HL-60 (cell line): ENCODE measurements around the gene SPATA46.

Experiments
- GABPA ChIP-seq: IDR thresholded peaks from 2 replicates; pipeline ENCODE4 v1.6.1; 2012; ENCODE audit warnings: low read depth
- POLR2AphosphoS5 ChIP-seq: IDR thresholded peaks from 2 replicates; pipeline ENCODE4 v1.6.1; 2012; ENCODE audit warnings: low read depth
- TF ChIP-seq, protein P1 (sequence below): IDR thresholded peaks from one replicate; pipeline ENCODE4 v1.5.1; 2011; ENCODE audit warnings: low read length, control low read depth, inconsistent platforms; ENCODE audit not compliant: insufficient read depth
- TF ChIP-seq, protein P2 (sequence below): IDR thresholded peaks from 2 replicates; pipeline ENCODE4 v1.6.1; 2012; ENCODE audit warnings: low read depth; ENCODE audit not compliant: insufficient replicate concordance

DNA sequence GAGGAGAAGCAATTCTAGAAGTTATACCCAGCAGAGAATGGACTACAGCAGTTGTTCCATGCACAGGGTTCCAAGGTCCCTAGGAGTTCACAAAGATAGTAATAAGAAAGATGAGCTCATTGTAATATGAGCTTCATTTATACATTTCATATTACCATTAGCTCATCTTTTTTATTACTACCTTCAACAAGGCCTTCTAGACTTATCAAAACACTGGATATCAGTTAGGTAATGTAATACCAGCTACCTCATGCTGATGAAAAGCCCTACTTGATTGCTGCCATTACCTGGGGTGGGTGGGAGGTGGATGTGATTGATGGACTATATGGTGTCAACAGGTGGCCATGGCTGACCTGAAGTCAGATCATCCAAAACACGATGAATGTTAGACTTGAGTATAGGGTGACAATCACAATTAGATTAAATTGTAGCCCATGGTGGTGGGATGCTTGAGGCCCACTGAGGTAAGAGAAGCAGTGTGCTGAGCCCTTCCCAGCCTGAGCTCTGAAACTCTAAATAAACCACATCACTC, 34.1 kb downstream of the SPATA46 start:
- TF ChIP-seq, protein P1, sequence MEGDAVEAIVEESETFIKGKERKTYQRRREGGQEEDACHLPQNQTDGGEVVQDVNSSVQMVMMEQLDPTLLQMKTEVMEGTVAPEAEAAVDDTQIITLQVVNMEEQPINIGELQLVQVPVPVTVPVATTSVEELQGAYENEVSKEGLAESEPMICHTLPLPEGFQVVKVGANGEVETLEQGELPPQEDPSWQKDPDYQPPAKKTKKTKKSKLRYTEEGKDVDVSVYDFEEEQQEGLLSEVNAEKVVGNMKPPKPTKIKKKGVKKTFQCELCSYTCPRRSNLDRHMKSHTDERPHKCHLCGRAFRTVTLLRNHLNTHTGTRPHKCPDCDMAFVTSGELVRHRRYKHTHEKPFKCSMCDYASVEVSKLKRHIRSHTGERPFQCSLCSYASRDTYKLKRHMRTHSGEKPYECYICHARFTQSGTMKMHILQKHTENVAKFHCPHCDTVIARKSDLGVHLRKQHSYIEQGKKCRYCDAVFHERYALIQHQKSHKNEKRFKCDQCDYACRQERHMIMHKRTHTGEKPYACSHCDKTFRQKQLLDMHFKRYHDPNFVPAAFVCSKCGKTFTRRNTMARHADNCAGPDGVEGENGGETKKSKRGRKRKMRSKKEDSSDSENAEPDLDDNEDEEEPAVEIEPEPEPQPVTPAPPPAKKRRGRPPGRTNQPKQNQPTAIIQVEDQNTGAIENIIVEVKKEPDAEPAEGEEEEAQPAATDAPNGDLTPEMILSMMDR: no peak
- TF ChIP-seq POLR2AphosphoS5: no peak
- TF ChIP-seq, protein P2, sequence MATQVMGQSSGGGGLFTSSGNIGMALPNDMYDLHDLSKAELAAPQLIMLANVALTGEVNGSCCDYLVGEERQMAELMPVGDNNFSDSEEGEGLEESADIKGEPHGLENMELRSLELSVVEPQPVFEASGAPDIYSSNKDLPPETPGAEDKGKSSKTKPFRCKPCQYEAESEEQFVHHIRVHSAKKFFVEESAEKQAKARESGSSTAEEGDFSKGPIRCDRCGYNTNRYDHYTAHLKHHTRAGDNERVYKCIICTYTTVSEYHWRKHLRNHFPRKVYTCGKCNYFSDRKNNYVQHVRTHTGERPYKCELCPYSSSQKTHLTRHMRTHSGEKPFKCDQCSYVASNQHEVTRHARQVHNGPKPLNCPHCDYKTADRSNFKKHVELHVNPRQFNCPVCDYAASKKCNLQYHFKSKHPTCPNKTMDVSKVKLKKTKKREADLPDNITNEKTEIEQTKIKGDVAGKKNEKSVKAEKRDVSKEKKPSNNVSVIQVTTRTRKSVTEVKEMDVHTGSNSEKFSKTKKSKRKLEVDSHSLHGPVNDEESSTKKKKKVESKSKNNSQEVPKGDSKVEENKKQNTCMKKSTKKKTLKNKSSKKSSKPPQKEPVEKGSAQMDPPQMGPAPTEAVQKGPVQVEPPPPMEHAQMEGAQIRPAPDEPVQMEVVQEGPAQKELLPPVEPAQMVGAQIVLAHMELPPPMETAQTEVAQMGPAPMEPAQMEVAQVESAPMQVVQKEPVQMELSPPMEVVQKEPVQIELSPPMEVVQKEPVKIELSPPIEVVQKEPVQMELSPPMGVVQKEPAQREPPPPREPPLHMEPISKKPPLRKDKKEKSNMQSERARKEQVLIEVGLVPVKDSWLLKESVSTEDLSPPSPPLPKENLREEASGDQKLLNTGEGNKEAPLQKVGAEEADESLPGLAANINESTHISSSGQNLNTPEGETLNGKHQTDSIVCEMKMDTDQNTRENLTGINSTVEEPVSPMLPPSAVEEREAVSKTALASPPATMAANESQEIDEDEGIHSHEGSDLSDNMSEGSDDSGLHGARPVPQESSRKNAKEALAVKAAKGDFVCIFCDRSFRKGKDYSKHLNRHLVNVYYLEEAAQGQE: no peak
- TF ChIP-seq GABPA: no peak
